ENCODE data around the gene NTN1.

The NTN1 gene

DNA sequence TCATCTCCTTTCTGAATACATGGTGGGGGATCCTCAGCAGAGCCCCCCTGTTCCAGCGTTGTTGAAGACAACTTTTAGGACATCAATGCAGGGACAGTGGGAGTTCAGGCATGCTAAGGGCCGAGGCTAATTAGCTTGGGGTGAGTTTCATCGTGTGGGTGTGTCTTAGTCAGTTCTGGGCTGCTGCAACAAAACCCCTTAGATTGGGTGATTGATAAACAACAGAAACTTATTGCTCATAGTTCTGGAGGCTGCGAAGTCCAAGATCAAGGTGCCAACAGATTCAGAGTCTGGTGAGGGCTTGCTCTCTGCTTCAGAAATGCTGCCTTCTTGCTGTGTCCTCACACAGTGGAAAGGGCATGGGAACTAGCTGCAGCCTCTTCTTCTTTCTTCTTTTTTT lies 214.0 kb downstream of the NTN1 start:
- no peak for DNase-seq

DNA sequence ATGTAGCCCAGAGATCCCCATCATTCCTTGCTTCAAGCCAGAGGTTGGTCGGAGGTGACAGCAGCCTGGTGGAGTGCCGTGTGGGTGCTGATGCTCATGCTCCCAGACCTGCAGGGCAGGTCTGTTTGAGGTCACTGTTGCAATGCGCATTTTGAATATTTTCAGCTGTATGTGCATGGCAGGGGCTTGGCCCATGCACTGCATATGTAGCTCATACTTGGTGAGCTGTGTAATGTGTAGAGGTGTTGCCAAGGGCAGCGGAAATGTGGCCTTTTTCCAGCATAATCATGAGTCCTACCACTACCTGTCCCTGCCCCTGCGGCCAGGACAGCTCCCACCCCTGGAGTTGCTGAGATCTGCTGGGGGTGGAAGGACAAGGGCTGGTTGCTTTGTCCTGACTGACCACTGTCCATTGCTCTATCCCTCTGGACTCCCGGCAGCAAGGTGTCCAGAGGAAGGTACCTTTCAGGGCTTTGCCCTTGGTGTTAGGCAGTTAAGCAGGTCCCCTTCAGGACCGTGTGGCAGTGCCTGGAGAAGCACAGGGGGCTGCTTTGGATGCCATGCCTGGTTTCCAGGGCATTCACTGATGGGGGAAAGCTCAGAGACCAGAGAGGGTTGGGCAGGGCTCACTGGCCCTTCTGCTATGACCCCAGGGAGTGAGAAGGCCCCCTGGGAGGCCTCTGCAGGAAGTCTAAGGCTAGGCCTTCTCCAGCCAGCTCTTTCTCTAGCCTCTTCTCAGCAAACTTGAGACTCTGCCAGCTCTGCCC lies 215.2 kb downstream of the NTN1 start:
- no peak for DNase-seq

GRCh38 chr17:9237053-9237410 lies 215.7 kb downstream of the NTN1 start:
- no peak for DNase-seq

- no peak for DNase-seq
Measured at GRCh38 chr17:9237661-9238301, 216.5 kb downstream of the NTN1 start.

DNA sequence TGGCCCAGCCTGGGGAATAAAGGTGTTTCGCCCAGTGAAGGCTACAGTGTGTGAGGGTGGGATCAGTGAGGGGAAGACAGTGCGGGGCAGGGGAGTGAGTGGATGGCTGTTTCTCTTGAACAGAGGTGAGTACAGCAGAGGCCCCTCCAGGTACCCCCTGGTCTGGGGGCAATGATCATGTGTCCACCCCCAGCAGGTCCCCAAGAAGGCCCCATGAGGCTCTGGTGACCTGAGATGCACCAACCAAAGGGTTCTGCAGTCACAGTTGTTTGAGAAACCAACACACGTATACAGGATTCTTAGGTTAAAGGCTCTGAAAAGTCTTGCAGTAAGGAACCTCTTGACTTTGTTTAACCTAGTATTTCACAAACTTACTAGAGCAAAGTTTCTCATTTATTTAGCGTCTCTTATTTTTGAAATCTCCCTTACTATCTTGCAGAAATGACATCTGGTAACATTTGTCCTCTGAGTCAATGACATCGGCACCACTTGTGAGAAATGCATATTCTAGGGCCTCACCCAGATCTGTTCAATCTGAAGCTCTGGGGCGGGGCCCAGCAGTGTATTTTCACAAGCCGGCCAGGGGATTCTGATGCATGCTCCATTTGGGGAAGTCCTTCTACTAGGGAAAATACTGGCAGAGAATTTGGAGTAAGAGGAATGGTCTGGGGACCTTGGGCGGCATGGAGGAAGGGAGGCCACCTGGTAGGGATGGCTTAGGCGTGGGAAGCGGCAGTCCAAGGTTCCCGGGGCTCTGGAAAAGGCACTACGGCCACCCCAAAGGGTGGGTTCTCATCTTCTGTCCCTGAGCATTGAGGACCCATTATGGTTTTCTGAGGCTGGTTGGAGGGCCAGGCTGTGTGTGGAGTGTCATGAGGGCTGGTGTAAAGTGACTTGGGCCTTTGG lies 217.3 kb downstream of the NTN1 start:
- no peak for DNase-seq

DNA sequence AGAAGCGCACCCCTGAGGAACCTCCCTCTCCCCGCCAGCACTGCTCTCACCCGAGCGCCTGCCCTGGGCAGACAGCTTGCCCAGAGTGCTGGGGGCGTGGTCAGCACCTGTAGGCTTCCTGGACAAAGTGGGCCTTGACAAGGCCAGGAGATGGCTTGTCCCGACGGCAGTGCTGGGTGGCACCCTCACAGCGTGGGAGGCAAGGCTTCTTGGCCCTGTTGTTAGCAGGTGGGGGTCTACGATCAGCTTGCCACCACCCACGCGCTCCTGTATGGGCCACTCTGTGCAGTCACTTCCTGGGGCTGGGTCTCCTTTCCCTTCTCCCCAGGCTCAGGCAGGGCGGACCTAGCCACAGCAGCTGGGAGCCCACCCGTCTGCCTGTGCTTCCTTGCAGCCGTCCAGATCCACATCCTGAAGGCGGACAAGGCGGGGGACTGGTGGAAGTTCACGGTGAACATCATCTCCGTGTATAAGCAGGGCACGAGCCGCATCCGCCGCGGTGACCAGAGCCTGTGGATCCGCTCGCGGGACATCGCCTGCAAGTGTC lies 218.0 kb downstream of the NTN1 start:
- no peak for DNase-seq

DNA sequence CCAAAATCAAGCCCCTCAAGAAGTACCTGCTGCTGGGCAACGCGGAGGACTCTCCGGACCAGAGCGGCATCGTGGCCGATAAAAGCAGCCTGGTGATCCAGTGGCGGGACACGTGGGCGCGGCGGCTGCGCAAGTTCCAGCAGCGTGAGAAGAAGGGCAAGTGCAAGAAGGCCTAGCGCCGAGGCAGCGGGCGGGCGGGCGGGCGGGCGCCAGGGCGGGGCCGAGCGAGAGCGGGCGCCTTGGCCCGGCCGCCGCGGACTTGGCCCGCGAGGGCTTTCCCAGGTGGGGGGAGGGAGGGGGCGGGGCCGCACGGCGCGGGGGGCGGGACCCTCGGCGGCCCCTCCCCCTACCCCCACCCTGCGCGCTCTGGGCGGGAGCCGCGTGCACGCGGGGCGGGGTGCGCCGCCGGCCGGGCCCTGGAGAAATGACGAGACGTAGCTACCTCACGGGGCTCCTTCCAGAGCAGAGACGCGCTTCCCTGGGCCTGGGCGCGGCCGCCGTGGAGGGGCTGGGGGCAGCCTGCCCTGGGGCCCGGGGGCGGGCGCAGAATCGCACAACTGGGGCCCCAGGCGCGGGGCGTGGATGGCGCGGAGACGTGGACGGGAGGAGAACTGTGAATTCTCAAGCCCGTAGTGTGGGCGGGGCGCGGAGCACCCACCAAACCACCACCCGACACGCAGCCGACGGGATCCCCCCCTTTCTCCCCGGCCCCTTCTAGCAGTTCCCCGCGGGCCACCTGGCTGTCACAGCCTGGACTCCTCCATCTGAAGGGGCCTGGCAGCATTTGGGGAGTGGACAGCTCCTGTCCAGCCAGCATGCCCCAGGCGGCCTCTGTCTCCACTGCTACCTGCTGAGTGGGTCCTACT lies 218.7 kb downstream of the NTN1 start:
- DNase-seq, result peak; percentile 72

DNA sequence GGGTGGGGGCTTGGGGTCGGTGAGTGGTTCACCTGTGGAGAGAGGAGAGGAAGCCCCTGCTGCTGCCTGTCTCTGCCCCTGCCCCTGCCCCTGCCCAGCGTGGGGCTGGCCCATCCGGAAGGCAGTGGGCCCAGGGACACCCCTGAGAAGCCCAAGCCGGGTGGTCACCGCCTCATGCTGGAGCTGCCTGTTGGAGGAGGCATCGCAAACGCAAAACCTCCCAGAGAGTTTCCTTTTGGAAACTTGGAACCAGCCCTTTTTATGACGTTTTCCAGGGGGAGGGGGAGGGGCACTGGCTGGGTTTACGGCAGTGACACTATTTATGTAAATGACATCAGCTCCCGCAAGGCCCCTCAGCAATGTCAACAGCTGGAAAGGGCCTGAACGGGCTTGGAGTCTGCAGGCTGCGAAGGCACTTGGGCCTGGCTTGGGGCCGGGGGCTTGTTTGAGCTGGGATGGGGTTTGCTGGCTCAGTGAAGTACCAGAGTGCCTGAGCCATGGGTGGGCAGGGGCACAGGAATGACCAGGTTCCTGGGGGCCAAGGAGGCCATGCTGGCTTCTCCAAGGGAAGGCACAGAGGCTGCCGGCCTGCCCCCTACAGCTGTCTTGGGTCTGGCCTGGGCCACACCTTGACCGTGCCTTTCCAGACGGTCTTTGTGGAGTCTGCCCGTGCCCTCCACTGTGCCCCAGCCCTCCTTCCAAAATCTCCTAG lies 219.5 kb downstream of the NTN1 start:
- DNase-seq, result peak; percentile 89

DNA sequence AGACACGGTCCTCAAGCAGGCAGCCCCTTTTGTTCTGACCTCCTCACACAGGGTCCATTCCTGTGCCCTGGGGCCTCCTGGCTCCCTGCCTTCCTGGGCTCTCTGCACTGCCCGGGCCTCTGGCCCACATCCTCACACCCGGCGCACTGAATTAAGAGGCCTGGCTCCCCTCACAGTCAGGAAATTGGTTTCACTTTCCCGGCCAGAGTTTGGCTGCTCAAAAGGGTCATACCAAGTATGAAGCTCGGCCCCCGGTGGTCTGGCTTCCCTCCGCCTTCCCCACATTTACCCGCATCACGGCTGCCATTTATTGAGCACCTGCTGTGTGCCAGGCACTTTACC lies 220.0 kb downstream of the NTN1 start:
- no peak for DNase-seq

DNA sequence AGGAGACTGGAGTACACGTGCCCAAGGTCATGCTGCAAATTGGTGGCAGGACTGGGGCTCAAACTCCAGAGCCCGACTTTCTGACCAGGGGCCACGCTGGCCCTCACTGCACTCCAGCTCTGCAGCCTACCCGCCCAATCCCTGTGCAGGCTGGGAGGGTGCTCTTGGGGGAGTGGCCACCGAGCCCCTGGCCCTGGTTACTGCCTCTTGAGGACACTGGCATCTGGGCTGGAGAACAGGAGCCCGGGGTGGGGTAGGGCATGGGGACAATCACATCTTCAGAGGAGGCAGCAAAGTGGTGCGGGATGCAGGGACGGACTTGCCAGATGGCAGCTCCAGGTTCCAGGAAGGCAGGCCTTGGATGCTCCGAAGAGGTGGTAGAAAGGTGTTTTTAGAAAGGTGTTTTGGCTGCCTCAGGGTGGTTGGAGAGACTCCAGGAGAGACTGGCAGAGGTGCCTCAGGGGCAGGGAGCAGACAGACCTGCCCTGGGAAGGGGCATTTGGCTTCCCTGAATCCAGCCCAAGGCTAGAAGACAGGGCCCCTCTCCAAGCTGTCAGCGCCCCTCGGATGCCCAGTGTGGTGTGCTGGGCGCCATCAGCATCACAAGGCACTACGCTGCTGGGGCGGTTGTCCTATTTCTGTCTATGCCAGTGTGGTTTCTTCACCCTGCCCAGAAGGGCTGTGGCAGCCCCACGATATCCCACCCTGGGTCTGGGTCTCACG lies 220.6 kb downstream of the NTN1 start:
- no peak for DNase-seq

DNA sequence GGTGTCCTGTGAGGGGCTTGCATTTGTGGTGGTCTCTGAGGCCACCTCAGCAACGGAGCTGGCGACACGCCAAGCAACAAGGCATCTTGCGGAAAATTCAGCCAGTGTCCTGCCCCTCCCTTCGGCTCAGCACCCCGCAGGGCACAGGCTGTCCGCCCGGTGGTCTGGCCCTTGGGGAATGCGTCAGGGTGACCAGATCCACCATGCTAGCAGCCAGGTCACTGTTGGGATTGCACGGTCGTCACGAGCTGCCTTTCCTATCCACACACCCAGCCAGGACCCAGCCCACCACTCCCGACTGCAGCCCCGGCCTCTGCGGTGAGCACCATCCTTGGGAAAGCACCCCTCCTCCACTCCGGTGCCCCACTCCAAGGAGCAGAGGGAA lies 221.2 kb downstream of the NTN1 start:
- DNase-seq, result no peak

DNA sequence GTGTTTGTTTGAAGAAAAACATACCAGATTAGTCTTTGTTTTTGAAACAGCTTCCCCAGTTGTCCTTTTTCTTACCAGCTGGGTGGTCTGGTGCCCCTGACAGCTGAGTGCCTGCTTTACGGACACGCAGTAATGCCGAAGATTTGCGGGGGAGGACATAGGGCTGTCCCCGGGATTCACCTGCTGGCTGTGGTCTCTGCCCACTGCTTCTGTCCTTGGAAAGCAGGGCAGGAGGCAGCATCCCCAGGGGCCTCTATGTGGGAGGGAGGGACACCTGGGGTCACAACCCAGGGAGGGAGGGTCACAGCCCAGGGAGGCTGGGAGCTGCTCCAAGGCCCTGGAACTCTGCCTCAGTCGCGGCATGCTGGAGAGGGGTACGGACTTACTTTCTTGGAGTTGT lies 221.7 kb downstream of the NTN1 start:
- no peak for DNase-seq

DNA sequence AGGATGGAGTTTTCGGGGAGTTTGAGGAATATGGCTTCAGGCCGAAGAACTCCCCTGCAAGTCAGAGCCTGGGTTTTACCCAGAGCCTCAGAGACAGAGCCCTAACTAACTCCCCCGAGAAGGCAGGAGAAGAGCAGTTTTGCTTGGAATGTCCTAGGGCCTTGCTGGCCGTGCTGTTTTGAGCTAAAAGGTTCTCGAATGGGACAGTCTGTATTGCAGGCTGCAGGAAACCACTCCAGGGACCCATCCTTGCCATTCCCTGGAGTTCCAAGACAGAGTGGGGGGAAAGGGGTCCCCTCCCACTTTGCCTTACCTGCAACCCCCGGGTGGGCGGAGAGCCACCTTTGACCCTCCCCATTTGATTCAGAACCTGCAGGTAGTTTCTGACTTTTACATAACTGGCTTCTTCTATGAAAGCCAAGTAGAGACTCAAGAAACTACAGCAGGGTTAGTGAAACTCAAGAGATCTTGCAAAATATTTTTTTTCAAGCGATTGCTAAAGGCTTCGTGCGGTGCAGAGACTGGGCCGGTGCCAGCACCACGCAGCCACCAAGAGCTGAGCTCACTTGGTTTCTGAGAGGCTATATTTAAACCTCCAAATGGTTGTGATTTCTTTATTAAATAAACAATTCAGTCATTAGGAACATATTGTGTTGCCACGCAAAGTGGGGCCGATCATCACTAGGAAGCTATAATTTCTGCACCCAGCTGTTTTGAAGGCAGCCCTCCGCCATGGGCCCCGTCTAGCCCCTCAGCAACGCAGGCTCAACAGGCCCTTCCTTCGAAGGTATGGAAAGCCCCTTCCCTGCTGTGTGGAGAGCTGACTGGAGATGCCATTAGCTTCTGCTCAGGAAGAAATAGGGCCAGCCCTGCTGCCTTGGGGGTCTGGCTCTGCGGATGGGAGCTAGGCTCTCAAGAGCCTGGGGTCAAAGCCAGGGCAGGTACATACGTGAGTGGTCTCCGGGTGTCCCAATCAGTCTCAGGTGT lies 223.0 kb downstream of the NTN1 start:
- peak; percentile 84 for DNase-seq

GRCh38 chr17:9247401-9247938 lies 226.2 kb downstream of the NTN1 start:
- no peak for DNase-seq

DNA sequence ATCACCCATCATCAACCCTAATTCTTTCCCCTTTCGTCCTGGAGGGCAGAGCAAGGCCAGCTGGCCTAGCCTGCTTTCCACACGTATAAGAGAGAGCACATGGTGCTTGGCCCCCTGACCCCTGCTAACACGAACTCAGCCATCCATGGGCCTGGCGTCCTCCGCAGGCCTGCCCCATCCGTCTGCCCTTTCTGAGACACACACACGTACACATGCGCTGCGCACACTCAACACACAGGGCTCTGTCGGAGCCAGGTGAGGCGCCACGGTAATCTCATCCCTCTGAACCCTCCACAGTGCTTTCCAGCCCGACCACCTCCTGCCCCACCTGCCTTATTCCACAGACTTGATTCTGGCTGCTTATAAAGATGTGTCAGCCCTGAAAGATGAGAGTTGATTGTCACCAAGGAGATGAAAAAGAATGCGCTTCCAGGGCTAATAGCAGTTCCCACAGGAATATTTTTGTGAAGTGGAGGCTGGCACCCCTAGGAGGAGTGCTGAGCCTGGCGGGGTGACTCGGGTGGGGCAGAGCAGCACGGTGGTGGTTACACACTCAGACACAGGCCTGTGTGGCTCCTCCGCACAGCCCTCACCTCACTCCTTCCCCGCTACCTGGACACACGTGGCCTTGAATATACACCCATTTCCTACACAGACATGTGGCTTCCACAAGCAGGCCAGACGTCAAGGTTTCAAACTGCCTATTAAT lies 228.1 kb downstream of the NTN1 start:
- DNase-seq, result no peak

DNA sequence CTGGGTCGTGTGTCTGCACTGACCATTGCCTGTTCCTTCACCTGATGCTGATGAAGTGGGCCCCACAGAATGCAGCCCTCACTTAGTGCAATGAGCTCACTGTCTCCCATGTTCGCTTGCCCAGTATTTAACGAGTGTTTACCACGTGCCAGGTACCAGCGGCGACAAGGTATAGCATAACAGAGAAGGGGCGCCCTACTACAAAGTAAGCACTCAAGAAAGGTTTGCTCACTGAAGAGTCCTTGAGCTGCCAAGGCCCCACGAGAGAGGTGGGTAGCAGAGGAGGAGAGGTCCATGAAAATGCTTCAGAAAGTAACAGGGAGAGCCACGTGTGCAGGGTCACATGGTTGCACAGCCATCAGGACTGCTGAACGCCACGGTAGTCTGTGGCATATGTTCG lies 230.0 kb downstream of the NTN1 start:
- DNase-seq, result no peak

DNA sequence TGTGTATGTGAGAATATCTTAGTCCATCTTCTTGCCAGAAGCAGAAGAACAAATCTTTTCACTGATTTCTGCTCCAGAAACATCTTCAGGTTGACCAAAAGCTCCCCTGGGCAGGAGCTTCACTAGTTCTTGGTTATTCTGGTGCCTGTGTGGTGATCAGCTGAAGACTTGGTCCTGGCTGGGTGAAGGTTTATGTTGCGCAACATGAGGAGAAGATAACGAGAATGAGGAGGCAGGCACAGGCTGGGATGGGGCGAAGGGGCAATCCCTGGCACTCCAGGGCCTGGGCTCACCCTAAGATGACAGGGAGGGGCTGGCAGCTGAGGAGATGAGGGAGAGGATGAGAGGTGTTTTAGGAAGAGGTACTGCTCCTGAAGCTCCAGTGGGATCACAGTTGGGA lies 232.0 kb downstream of the NTN1 start:
- DNase-seq, result no peak

DNA sequence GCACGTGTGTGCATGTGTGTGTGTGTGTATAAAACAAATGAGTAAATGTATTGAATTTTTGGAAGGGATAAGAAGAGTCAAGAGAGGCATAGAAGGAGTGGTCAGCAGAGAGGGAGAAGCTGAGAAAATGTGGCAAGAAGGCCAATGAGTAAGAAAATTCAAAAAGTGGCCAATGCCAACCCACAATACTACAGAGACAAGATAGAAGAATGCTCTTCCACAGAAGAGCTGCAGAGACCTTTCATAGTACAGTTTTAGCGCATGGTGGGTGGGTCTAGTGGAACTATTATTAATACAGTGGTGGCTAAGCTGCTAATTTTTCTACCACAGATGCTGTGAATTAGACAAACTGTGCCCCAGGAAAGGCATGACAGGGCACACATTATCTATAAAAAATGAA lies 233.5 kb downstream of the NTN1 start:
- DNase-seq, result no peak

DNA sequence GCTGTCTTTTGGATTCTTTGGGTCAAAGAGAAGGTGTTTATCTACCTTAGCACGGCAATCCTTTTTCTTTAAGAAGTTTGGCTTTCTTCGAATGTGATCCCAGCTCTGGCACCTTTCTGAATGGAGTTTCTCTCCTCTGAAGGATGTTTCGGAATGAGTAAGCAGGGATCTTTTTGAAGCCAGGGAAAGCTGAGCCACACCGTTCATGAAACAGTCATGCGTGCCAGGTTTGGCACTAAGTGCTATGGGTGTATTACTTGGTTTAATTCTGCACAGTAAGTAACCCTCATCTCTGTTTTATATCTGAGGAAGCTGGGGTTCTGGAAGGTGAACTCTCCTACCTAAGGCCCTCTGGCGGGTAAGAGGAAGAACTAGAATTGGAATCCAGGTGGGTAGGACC lies 234.5 kb downstream of the NTN1 start:
- no peak for DNase-seq

All from fibroblast of skin of scalp (primary cell).